IMR-90 (cell line): Measurements from ENCODE around the gene CST9L.

Experiments used
- CEBPB ChIP-seq: IDR thresholded peaks from 2 replicates; pipeline ENCODE4 v1.6.1; 2012; ENCODE audit warnings: low read depth, low read length, improper control_type of control experiment
- CTCF ChIP-seq: conservative IDR thresholded peaks from 2 replicates; pipeline ENCODE4 v1.5.1; 2012; ENCODE audit warnings: mild to moderate bottlenecking, low read depth, low read length, improper control_type of control experiment
- MAFK ChIP-seq: IDR thresholded peaks from 2 replicates; pipeline ENCODE4 v1.6.1; 2012; ENCODE audit warnings: low read depth, low read length, improper control_type of control experiment
- POLR2A ChIP-seq: IDR thresholded peaks from 2 replicates; pipeline ENCODE4 v1.6.1; 2012; ENCODE audit warnings: mild to moderate bottlenecking, low read depth, low read length
- RAD21 ChIP-seq: IDR thresholded peaks from 2 replicates; pipeline ENCODE4 v1.6.1; 2012; ENCODE audit warnings: low read length, improper control_type of control experiment
- SMC3 ChIP-seq: fragments of 150-350 bp; IDR thresholded peaks from 2 replicates; pipeline ENCODE4 v1.6.1; 2016; ENCODE audit warnings: low read depth, mild to moderate bottlenecking, antibody characterized with exemption, low read length, moderate library complexity

DNA sequence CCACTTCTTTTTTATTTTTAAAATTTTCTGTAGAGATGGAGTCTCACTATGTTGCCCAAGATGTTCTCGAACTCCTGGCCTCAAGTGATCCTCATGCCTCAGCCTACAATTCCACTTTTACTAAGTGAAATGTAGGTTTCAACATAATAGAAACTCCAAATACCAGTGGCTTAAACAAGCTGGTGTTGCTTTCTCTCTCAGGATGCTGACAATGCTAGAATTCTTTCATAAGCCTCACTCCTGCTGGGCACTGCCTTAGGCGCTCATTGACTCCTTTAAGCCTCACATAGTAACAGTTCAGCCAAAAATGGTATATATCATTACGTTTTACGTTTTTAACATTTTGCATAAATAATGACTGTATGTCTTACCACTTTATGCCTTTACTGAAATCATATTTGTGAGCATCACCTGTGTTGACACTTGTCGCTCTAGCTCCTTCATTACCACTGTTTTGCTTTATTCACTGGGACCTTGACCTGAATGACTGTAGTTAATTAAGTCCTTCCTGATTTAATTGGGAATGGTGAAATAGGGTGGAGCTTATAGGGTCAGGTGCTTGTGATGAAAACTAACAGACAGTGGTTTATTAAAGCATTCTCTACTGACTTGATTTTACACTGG lies 41.3 kb upstream of the CST9L start:
- TF ChIP-seq CTCF (no peak), RAD21 (no peak), POLR2A (no peak), MAFK (no peak), CEBPB (no peak), SMC3 (no peak)
